ENCODE measurements around the gene ATP2B3. TPM values are rescaled to one million over a fixed set of nuclear protein-coding genes. Genes with fewer than 3 reads are reported as not detected.

Gene ATP2B3
- polyA plus RNA-seq, 1 experiment: 0.02 TPM

GRCh38 chrX:153492543-153492942, 24.9 kb upstream of the ATP2B3 start:
- ChIA-PET CTCF (interaction anchor here (1.1 to 3.3 kb wide), 4 partner anchors 16 to 32 kb away, joined by 3 to 23 read pairs (median 4); partner anchors contain the start of gene HAUS7), POLR2A (interaction anchor here (0.6 kb wide), 1 partner anchor 21 kb away, joined by 3 read pairs; no protein-coding TSS in a partner anchor)
- no peaks in the 10 kb centered on the region for H3K36me3 ChIP-seq (ENCODE audit: control insufficient read depth, insufficient read depth, low read length)
- no peak overlapping the region for H3K4me3 ChIP-seq (ENCODE audit: low read depth, low read length)
- H3K27me3 ChIP-seq (ENCODE audit: control insufficient read depth, insufficient read depth, low read length): no peaks in the 10 kb centered on the region
- no peak for DNase-seq (ENCODE audit: low read depth)
- TF ChIP-seq, protein P1, sequence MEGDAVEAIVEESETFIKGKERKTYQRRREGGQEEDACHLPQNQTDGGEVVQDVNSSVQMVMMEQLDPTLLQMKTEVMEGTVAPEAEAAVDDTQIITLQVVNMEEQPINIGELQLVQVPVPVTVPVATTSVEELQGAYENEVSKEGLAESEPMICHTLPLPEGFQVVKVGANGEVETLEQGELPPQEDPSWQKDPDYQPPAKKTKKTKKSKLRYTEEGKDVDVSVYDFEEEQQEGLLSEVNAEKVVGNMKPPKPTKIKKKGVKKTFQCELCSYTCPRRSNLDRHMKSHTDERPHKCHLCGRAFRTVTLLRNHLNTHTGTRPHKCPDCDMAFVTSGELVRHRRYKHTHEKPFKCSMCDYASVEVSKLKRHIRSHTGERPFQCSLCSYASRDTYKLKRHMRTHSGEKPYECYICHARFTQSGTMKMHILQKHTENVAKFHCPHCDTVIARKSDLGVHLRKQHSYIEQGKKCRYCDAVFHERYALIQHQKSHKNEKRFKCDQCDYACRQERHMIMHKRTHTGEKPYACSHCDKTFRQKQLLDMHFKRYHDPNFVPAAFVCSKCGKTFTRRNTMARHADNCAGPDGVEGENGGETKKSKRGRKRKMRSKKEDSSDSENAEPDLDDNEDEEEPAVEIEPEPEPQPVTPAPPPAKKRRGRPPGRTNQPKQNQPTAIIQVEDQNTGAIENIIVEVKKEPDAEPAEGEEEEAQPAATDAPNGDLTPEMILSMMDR (IDR thresholded peaks at IDR 0.05; ENCODE audit: insufficient read depth, low read depth, low read length): no peak

DNA sequence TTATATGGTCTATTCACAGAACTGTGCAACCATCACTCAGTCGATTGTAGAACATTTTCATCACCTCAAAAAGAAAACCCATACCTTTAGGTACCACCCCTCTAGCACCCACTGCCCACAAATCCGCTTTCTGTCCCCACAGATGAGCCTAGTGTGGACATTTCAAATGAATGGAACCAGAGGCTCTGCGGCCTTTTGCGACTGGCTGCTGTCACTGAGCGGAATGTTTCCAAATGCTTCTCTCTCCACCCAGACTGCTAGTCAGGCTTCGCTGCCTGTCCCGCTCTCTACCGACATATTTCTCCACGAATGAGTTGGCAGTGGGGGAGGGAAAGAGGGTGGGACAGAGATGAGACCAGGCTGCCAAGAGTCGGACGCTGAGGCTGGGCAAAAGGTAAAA, 24.4 kb upstream of the ATP2B3 start:
- Histone ChIP-seq H3K27me3 (ENCODE audit: control insufficient read depth, insufficient read depth, low read length) (no peaks in the 10 kb centered on the region), H3K36me3 (ENCODE audit: control insufficient read depth, insufficient read depth, low read length) (no peaks in the 10 kb centered on the region; the same call in 1 of the 2 replicates), H3K4me3 (ENCODE audit: low read depth, low read length) (no peak overlapping the region)
- ChIA-PET CTCF (interaction anchor here (1.3 to 5.9 kb wide), 3 partner anchors 10 to 32 kb away, joined by 3 to 77 read pairs (median 3); partner anchors contain the start of gene HAUS7), POLR2A (no interaction called here)
- no peak for DNase-seq (ENCODE audit: low read depth)
- TF ChIP-seq, protein P1 (IDR thresholded peaks at IDR 0.05; ENCODE audit: insufficient read depth, low read depth, low read length): no peak

- Histone ChIP-seq H3K4me3 (ENCODE audit: low read depth, low read length) (peak overlapping the region; percentile 71), H3K36me3 (ENCODE audit: control insufficient read depth, insufficient read depth, low read length) (no peaks in the 10 kb centered on the region; the same call in 1 of the 2 replicates), H3K27me3 (ENCODE audit: control insufficient read depth, insufficient read depth, low read length) (no peaks in the 10 kb centered on the region)
- ChIA-PET POLR2A (no interaction called here), CTCF (interaction anchor here (1.0 to 5.9 kb wide), 5 partner anchors 11 to 33 kb away, joined by 3 to 77 read pairs (median 4); partner anchors contain the start of gene HAUS7)
- no peak for DNase-seq (ENCODE audit: low read depth)
- TF ChIP-seq, protein P1 (IDR thresholded peaks at IDR 0.05; ENCODE audit: insufficient read depth, low read depth, low read length): no peak
Observed at GRCh38 chrX:153494061-153494460, 23.4 kb upstream of the ATP2B3 start.

DNA sequence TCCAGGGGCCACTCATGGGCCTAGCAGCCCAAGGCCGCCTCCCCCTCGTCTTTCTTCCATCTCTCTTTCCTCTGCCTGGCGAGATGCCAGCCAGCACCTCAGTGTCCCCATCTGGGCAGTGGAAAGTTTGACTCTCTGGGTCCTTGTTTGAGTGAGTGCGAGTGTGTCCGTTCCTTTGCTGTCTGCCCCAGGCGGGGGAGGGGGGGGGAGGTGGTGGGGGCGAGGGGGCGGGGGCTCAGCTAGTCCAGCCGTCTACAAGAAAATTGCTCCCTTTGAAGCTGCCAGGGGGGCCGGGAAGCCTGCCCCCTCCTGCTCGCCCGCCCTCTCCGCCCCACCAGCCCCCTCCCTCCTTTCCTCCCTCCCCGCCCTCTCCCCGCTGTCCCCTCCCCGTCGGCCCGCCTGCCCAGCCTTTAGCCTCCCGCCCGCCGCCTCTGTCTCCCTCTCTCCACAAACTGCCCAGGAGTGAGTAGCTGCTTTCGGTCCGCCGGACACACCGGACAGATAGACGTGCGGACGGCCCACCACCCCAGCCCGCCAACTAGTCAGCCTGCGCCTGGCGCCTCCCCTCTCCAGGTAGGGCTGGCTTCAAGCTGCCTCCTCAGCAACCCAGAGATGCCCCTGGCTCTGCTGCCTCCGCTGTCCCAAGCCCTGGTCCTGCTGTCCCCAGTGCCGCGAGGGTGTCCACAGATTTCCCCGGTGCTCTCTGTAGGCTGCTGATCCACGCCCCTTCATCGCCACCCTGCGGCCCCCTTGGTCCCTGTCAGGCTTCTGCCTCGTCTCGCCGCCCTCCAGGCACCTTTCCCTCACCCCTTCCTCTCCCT, 22.7 kb upstream of the ATP2B3 start, which contains the start of gene BGN:
Gene BGN (plus strand): TSS at position 440 of the 821 bp plus-strand sequence. CDS start 9,652 bp downstream, outside the sequence.
- CTCF ChIA-PET: interaction anchor here (1.0 to 5.9 kb wide), 4 partner anchors 12 to 553 kb away, joined by 4 to 77 read pairs (median 6); partner anchors contain the start of gene HAUS7

More for the DNA sequence above, 22.7 kb upstream of the ATP2B3 start, which contains the start of gene BGN:
- TF ChIP-seq, protein P1 (IDR thresholded peaks at IDR 0.05; ENCODE audit: insufficient read depth, low read depth, low read length): peak; percentile 46
- Histone ChIP-seq H3K27me3 (ENCODE audit: control insufficient read depth, insufficient read depth, low read length) (no peaks in the 10 kb centered on the region), H3K36me3 (ENCODE audit: control insufficient read depth, insufficient read depth, low read length) (no peaks in the 10 kb centered on the region; the same call in 1 of the 2 replicates), H3K4me3 (ENCODE audit: low read depth, low read length) (peak within 1 kb of the TSS; percentile 71)
- no peak for DNase-seq (ENCODE audit: low read depth)
- POLR2A ChIA-PET: no interaction called here
